Ureter (tissue), 1 donor: ENCODE data around the gene ASTE1. TPM values are rescaled to one million over a fixed set of nuclear protein-coding genes. Genes with fewer than 3 reads are reported as not detected.
"Not testable (repeated sequence)": the region's sequence is repeated elsewhere in the genome, so short reads cannot be mapped to it uniquely, and the experiment has no call there.

Source experiments
- DNase-seq: peaks from one replicate; pipeline ENCODE4 v3.0.0-alpha.2; 2020; ENCODE audit warnings: low spot score
- total RNA-seq: library from RNA; stranded (reverse); gene quantifications from one replicate; pipeline ENCODE4 v1.2.4, GENCODE V29; 2023
- donor health status: DM: yes; HTN: yes; CAD: no.

Gene ASTE1
- total RNA-seq, result 12.8 TPM

GRCh38 chr3:131026321-131027151, at the start of gene ASTE1, which contains the start of gene NEK11:
Gene ASTE1, minus strand, starts transcription at chr3:131026825. Its CDS starts 1,519 bp downstream, at chr3:131025306.
Gene NEK11, plus strand, starts transcription at chr3:131026877. Its CDS starts 2,832 bp downstream, at chr3:131029709.
- peak; percentile 90 for DNase-seq

GRCh38 chr3:131075632-131076328, 49.2 kb upstream of the ASTE1 start:
- no peak for DNase-seq

GRCh38 chr3:131072845-131073244, 46.2 kb upstream of the ASTE1 start:
- no peak for DNase-seq

GRCh38 chr3:131072099-131072559, 45.5 kb upstream of the ASTE1 start:
- no peak for DNase-seq

GRCh38 chr3:131067983-131068382, 41.4 kb upstream of the ASTE1 start:
- no peak for DNase-seq

- DNase-seq, result no peak
Observed at GRCh38 chr3:131053043-131053859, 26.6 kb upstream of the ASTE1 start.

- DNase-seq, result no peak
Observed at GRCh38 chr3:131050001-131050400, 23.4 kb upstream of the ASTE1 start.

GRCh38 chr3:131048030-131048429, 21.4 kb upstream of the ASTE1 start:
- DNase-seq, result no peak

- no peak for DNase-seq
Observed at GRCh38 chr3:131047582-131047981, 21.0 kb upstream of the ASTE1 start.

GRCh38 chr3:131042271-131042985, 15.8 kb upstream of the ASTE1 start:
- DNase-seq, result not testable (repeated sequence)

GRCh38 chr3:131038326-131038725, 11.7 kb upstream of the ASTE1 start:
- DNase-seq, result no peak

- no peak for DNase-seq
Observed at GRCh38 chr3:131036986-131037385, 10.4 kb upstream of the ASTE1 start.

- no peak for DNase-seq
Observed at GRCh38 chr3:131036200-131036816, 9.7 kb upstream of the ASTE1 start.

GRCh38 chr3:131033480-131034080, 7.0 kb upstream of the ASTE1 start:
- DNase-seq, result no peak

- no peak for DNase-seq
Observed at GRCh38 chr3:131031660-131032059, 5.0 kb upstream of the ASTE1 start.

GRCh38 chr3:131028844-131029243, 2.2 kb upstream of the ASTE1 start:
- no peak for DNase-seq

GRCh38 chr3:131025539-131025938, 1.1 kb downstream of the ASTE1 start:
- DNase-seq, result no peak

GRCh38 chr3:131020122-131020693, 6.4 kb downstream of the ASTE1 start:
- DNase-seq, result no peak

GRCh38 chr3:131018970-131019369, 7.7 kb downstream of the ASTE1 start:
- DNase-seq, result no peak

- DNase-seq, result no peak
Observed at GRCh38 chr3:131009698-131010097, 16.9 kb downstream of the ASTE1 start.
